Measurements from ENCODE around the gene IQSEC1.

DNA sequence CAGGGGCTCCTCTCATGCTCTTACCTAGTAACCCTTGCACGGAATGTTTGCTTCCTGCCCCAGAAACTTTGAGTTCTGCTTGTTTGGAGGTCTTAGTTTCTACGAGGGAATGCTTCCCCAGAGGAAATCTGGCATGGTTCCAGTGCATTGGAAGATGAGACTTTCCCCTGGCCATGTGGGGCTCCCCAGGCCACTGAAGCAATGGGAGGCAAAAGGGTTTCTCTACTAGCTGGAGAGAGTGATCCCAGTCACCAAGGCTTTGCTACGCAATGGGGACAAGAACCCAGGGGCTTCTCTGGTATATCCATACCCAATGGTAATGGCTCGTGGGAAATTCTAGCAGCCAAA is 187.7 kb downstream of the IQSEC1 start:
- TF ChIP-seq POLR2A (IDR thresholded peaks at IDR 0.05; ENCODE audit: low read depth) (no peak), EP300 (IDR thresholded peaks at IDR 0.05) (no peak), POLR2AphosphoS5 (IDR thresholded peaks at IDR 0.05) (no peak)
